Hematopoietic multipotent progenitor cell treated with erythropoietin and hydrocortisone succinate and interleukin-3 and kit ligand, for 4 days (in vitro differentiated cells): ENCODE measurements around the gene GLRA2.

ENCODE experiments used
- DNase-seq: peaks from one replicate; pipeline ENCODE4 v3.0.0-alpha.2; 2015

The GLRA2 gene

GRCh38 chrX:14529290-14529989 is at the start of gene GLRA2:
GLRA2 (plus strand) TSS chrX:14529536; CDS start chrX:14530058, 522 bp downstream.
- DNase-seq = peak; percentile 47

DNA sequence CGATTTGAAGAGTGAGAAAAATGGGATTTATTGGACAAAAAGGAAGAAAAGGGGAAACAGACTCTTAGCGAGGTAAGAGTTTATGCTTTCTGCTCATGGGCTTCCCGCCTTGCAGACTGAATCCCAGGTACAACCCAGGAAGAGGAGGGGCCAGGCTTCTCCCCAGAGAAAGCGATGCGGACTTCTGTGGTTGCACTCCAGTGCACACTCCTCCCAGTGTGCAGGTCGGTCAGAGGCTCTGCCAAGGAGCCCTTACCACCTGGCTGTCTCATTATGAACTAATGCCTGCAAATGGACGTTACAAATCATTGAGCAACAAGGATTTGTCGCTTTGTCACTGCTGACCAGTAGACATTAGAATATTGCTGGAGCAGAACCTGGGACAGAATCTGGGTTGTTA is 39.9 kb upstream of the GLRA2 start:
- DNase-seq = no peak

DNA sequence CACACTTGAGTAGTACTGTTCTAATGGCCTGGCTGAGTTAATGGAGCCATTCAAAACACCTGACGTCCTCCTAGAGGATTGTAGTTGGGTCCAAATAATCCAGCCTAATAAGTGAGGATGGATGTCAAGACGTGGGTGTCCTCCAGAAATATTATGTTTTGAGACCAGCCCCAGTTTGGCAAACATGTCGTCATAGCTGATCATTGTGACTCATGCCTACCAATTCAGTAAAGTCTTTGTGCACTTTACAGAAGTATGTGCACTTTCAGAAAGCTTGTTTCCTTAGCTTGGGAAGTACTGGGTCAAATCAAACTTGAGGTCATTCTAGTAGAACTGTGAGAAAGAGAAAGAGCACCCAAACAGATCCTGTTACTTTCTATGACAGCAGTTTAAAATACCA is 37.6 kb upstream of the GLRA2 start:
- DNase-seq = no peak

GRCh38 chrX:14496674-14497073 is 32.7 kb upstream of the GLRA2 start:
- no peak for DNase-seq

- peak; percentile 27 for DNase-seq
Measured at GRCh38 chrX:14497184-14497666, 32.1 kb upstream of the GLRA2 start.

- DNase-seq = no peak
Measured at GRCh38 chrX:14501327-14501726, 28.0 kb upstream of the GLRA2 start.

DNA sequence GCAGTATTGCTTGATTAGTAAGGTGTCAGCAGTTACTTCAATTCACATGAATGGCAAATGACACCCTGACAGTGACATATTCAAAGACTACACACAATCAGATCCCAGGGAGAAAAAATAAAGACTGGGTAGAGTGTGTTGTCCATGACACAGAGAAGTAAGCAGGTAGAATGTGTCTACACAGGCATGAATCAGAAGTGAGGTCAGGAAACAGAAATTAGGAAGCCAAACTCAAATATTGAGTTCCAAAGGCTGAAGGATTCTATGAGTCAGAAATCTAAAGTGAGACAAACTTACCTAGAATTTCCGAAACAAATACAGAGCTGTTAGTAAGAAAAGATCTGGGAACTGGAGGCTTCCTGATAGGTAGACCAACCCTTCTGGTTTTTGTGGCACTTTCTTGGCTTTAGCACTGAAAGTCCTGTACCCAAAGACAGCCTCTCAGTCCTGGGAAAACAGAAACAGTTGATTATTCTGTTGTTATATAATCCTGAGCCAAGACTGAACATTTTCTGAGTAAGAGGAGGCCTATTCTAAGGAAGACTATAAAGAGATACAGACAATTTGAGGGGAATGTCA is 24.3 kb upstream of the GLRA2 start:
- DNase-seq = no peak

GRCh38 chrX:14505648-14506047 is 23.7 kb upstream of the GLRA2 start:
- no peak for DNase-seq

GRCh38 chrX:14506866-14507265 is 22.5 kb upstream of the GLRA2 start:
- DNase-seq = no peak

DNA sequence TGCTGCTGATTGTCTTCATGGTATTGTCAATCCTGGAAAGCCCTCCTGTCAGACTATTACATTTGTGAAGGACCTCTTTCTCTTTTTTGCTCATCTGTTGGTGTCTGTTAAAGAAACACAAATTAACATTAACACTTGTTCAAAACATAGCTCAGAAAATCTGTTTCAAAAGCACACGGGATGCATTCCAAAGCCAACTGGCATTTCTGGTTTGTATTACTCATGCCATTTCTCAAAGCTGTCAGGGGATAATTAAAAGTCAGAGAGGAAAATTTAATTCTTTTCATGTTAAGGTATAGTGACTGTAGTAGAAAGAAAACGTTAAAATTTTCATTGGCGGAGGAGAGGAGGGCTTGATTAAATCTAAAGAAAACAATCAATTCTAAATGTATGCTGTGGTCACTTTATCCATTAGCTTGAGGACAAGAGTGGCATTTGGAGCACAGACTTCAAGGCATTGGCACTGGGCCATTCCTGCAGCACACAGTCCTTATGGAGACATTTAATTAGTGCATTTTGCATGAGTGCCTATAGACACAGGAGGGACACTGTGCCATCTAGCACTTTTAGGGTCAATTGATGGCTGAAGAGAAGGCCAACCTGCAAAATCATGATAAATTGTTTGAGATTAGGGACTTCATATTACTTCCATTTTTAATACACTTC is 21.2 kb upstream of the GLRA2 start:
- DNase-seq = no peak

DNA sequence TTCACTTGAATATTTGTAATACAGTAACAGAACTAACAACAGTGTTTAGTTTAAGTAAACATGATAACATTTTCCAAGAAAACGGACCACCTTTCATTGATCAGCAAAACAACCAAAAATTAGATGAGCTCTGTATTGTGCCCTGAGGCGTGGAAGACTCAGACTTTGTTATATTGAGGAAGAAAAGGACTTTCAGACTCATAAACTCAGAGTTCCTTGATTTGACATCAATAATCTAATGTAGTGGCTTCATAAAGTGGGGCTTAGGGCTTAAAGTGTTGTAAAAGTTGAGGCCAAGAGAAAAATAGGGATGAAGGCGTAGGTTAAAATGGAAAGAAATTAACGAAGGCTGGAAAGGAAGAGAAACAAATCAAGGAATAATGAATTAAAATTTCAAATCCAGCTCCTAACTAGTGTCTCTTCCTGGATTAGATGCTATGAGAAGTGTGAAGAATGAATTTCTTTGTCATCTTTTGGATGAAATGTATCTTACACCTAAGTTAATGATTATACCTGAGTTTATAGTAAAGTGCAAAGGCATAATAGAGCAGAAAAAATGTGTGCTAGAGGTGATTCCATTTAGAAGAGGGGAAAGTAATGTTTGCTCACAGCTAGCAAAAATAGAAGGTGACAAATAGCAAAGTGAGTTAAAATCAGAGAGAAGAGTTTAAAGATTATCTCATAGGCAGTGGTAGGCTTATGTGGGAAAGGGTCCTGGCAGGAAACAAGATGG is 19.8 kb upstream of the GLRA2 start:
- DNase-seq = no peak

- DNase-seq = peak; percentile 53
Measured at GRCh38 chrX:14528629-14529289, 577 bp upstream of the GLRA2 start.

DNA sequence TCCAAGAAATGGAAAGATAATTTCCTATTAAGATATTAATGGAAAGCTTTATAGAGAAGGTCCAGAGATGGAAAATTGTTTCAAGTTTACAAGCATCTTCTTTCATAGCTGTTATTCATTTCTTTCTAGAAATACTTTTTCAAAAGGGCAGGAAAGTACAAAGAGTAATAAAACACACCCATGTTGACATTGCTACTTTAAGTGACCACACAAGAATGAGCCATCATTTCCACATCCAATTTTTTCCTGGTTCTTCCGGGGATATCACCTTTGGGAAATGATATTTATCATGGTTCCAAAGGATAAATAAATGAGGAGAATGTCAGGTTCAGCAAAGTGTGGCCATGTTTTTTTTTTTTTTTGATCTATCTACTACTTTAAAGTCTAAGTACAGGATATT is 4.5 kb downstream of the GLRA2 start:
- no peak for DNase-seq

- no peak for DNase-seq
Measured at GRCh38 chrX:14546190-14546589, 16.9 kb downstream of the GLRA2 start.

DNA sequence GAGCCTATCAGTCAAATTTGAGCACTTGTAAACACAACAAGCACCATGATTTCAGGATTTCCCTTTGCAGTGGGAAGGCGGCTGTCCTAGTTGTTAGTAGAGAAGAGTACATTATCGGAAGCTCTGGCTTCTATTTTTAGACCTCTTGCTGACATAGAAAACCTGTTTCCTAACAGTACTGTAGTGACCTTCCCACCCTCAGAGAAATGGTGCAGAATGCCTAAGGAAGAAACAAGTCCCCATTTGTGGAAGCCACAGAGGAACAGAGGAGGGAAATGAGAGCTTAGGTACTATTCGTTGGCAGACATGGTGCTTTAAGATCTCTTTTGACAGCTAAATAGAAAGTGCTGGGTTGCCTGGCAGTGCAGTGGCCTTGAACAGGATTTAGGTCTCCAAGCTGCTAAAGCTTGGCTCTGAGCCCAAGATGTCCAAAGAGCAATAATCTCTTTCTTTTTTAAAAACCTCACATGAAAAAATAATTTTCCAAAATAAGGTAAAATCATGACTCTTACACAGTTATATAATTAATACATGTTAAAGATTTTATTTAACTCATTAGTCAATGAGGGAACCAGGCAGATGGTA is 24.9 kb downstream of the GLRA2 start:
- DNase-seq = no peak

GRCh38 chrX:14564058-14564457 is 34.7 kb downstream of the GLRA2 start:
- DNase-seq = no peak

GRCh38 chrX:14573161-14573560 is 43.8 kb downstream of the GLRA2 start:
- DNase-seq = no peak

DNA sequence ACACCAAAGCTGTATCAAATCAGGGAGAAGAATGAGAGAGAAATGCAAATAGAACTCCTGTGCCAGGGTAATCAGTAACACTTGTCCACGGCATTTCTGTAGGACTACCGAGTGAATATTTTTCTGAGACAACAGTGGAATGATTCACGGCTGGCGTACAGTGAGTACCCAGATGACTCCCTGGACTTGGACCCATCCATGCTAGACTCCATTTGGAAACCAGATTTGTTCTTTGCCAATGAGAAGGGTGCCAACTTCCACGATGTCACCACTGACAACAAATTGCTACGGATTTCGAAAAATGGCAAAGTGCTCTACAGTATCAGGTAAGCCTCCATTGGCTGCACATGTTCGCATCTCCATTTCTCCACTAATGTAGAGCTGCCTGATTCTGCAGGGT is 51.7 kb downstream of the GLRA2 start:
- no peak for DNase-seq

- no peak for DNase-seq
Measured at GRCh38 chrX:14584548-14584947, 55.2 kb downstream of the GLRA2 start.

DNA sequence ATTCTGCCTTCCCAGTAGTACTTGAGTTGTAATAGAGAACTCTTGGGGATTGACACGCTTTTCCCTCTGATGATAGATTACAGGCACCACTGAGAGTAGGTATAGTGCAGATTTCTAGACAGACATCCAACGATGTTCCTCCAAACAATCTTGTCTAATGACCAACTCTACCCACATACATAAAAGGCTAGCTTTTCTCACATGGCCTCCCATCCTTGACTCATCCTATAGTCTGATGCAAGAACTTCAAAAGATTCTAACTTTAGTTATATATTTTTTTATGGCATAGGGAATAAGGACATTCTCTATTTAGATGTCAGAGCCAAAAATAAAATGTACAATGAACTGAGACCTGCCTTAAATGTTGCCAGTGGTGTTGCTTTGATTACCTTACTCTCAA is 60.9 kb downstream of the GLRA2 start:
- DNase-seq = no peak

- no peak for DNase-seq
Measured at GRCh38 chrX:14590693-14591424, 61.5 kb downstream of the GLRA2 start.

DNA sequence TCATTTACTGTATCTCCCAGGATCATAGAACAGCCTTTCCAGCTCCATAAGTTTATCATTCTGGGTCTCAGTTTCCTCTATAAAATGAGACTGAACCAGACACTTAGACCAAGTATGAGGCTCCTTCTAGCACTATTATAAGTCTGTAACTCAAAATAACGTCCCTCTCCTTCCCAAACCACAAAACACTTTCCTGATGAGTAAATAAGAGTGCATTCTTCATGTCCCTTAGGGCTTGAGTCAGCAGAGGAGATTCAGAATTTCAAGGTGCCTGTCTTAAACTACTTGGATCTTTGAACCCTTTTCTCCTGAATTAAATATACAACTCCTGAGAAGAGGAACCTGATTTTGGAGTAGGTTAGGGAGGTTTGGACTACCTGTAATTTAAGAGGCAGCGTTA is 62.6 kb downstream of the GLRA2 start:
- no peak for DNase-seq
